AG04450 (cell line): Measurements from ENCODE around the gene ULK1. TPM values are rescaled to one million over a fixed set of nuclear protein-coding genes. Genes with fewer than 3 reads are reported as not detected.
A peak's percentile ranks its signal among the peaks of the same experiment; 100 is the strongest.

Experiments
- CTCF ChIA-PET: fragments of 300-600, 350-600 bp; formaldehyde crosslinking; extraction: SDS; loops from one replicate; lab custom pipeline; 2022; ENCODE audit warnings: antibody characterized with exemption, inconsistent platforms; lab: Charles Lee
- POLR2A ChIA-PET: fragments of 350-600 bp; formaldehyde crosslinking; extraction: SDS; loops from one replicate; lab custom pipeline; 2021; ENCODE audit warnings: antibody characterized with exemption, inconsistent platforms; lab: Yijun Ruan, JAX
- DNase-seq: peaks from one replicate; pipeline ENCODE4 v3.0.0-alpha.2; 2011; ENCODE audit warnings: low read depth, low spot score
- H3K27ac ChIP-seq: one replicate; pipeline ENCODE4 v1.5.1; 2012; ENCODE audit warnings: low read depth, low read length, control low read depth
- H3K27me3 ChIP-seq: one replicate; pipeline ENCODE4 v1.6.0; 2012; ENCODE audit warnings: low read length; ENCODE audit not compliant: control insufficient read depth, insufficient read depth
- H3K4me3 ChIP-seq: 2 replicates; pipeline ENCODE4 v1.5.1; 2011; ENCODE audit warnings: mild to moderate bottlenecking, low read depth, low read length, control low read depth
- H3K9me3 ChIP-seq: 2 replicates; pipeline ENCODE4 v1.5.1; 2012; ENCODE audit warnings: low read length; ENCODE audit not compliant: control insufficient read depth, insufficient read depth
- polyA plus RNA-seq: library from polyadenylated mRNA; depleted of rRNA; stranded (reverse); fragments of >200 nt; gene quantifications from 2 replicates; pipeline ENCODE4 v1.2.3, GENCODE V29; 2011
- TF ChIP-seq, protein P1 (sequence below): IDR thresholded peaks from 2 replicates; pipeline ENCODE4 v1.5.1; 2011; ENCODE audit warnings: low read depth, low read length, control low read depth, inconsistent platforms

ULK1 gene
- polyA plus RNA-seq, 1 experiment: 4.6 TPM

DNA sequence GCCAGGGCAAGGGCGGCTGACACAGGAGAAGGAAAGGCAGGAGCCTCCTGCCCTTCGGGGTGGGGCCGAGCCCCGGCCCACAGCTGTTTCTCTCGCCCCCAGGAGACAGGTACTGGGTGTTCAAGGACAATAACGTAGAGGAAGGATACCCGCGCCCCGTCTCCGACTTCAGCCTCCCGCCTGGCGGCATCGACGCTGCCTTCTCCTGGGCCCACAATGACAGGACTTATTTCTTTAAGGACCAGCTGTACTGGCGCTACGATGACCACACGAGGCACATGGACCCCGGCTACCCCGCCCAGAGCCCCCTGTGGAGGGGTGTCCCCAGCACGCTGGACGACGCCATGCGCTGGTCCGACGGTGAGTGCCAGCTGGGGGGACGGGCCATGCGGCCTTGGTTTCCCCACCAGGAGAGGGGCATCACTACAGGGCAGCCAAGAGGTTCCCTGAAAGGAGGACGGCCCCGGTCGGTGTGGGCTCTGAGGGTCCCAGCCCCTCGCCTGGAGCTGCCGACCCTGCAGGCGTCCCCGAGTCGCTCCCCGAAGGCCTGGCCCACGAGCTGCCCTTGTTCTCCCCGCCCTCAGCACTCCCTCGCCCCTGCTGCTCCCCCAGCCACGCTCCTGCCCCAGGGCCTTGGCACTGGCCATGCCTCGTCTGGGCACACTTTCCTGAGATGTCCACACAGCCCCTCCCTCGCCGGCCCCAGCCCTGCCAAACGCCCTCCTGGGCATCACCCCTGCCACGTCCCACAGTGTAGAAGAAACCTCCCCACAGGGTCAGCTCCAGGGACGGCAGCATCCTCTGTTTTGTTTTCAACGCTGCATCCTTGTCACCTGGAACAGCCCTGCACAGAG lies 44.5 kb upstream of the ULK1 start:
- Histone ChIP-seq H3K9me3 (no peaks in the 10 kb centered on the region; the same call in 1 of the 2 replicates), H3K27ac (no peak overlapping the region), H3K4me3 (no peak overlapping the region), H3K27me3 (no peaks in the 10 kb centered on the region)
- TF ChIP-seq, protein P1, sequence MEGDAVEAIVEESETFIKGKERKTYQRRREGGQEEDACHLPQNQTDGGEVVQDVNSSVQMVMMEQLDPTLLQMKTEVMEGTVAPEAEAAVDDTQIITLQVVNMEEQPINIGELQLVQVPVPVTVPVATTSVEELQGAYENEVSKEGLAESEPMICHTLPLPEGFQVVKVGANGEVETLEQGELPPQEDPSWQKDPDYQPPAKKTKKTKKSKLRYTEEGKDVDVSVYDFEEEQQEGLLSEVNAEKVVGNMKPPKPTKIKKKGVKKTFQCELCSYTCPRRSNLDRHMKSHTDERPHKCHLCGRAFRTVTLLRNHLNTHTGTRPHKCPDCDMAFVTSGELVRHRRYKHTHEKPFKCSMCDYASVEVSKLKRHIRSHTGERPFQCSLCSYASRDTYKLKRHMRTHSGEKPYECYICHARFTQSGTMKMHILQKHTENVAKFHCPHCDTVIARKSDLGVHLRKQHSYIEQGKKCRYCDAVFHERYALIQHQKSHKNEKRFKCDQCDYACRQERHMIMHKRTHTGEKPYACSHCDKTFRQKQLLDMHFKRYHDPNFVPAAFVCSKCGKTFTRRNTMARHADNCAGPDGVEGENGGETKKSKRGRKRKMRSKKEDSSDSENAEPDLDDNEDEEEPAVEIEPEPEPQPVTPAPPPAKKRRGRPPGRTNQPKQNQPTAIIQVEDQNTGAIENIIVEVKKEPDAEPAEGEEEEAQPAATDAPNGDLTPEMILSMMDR: no peak
- DNase-seq: no peak
- CTCF ChIA-PET: interaction anchor here (0.7 kb wide), 1 partner anchor 163 kb away, joined by 3 read pairs; no protein-coding TSS in a partner anchor
- POLR2A ChIA-PET: no interaction called here

DNA sequence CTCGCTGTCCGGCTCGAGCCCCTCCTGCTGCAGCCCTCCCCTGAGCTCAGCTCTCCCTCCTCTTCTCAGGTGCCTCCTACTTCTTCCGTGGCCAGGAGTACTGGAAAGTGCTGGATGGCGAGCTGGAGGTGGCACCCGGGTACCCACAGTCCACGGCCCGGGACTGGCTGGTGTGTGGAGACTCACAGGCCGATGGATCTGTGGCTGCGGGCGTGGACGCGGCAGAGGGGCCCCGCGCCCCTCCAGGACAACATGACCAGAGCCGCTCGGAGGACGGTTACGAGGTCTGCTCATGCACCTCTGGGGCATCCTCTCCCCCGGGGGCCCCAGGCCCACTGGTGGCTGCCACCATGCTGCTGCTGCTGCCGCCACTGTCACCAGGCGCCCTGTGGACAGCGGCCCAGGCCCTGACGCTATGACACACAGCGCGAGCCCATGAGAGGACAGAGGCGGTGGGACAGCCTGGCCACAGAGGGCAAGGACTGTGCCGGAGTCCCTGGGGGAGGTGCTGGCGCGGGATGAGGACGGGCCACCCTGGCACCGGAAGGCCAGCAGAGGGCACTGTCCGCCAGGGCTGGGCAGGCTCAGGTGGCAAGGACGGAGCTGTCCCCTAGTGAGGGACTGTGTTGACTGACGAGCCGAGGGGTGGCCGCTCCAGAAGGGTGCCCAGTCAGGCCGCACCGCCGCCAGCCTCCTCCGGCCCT lies 43.4 kb upstream of the ULK1 start:
- Histone ChIP-seq H3K27ac (no peak overlapping the region), H3K4me3 (no peak overlapping the region), H3K9me3 (no peaks in the 10 kb centered on the region; the same call in 1 of the 2 replicates), H3K27me3 (peaks cover 3% of the 10 kb centered on the region)
- POLR2A ChIA-PET: no interaction called here
- no peak for DNase-seq
- TF ChIP-seq, protein P1: peak; percentile 48
- CTCF ChIA-PET: no interaction called here

- POLR2A ChIA-PET: no interaction called here
- Histone ChIP-seq H3K4me3 (no peak overlapping the region), H3K27ac (no peak overlapping the region), H3K27me3 (peaks cover 3% of the 10 kb centered on the region), H3K9me3 (no peaks in the 10 kb centered on the region; the same call in 1 of the 2 replicates)
- TF ChIP-seq, protein P1: no peak
- CTCF ChIA-PET: no interaction called here
- DNase-seq: no peak
These were observed 42.5 kb upstream of the ULK1 start for GRCh38 chr12:131851741-131852550.

GRCh38 chr12:131852551-131853299 lies 41.7 kb upstream of the ULK1 start:
- H3K9me3 ChIP-seq: no peaks in the 10 kb centered on the region; the same call in 1 of the 2 replicates
- TF ChIP-seq, protein P1: no peak
- CTCF ChIA-PET: no interaction called here
- POLR2A ChIA-PET: interaction anchor here (1.2 kb wide), 1 partner anchor 78 kb away, joined by 3 read pairs; no protein-coding TSS in a partner anchor
- H3K27me3 ChIP-seq: peaks cover 3% of the 10 kb centered on the region
- H3K27ac ChIP-seq: no peak overlapping the region
- no peak for DNase-seq
- H3K4me3 ChIP-seq: no peak overlapping the region
